HG03045 (cell line): Measurements from ENCODE around the gene VPREB3.
A peak's percentile ranks its signal among the peaks of the same experiment; 100 is the strongest.

ENCODE experiments used
- ATAC-seq: cut with Tn5 transposase; IDR thresholded peaks from one replicate; pipeline ENCODE4 v1.9.1; 2021; ENCODE audit warnings: mild to moderate bottlenecking, moderate library complexity; ENCODE audit not compliant: unreplicated experiment

Gene VPREB3

GRCh38 chr22:23767673-23768548 is 13.7 kb upstream of the VPREB3 start, which contains the start of gene CHCHD10:
CHCHD10 (minus strand) TSS chr22:23767972; CDS start chr22:23767874, 98 bp downstream.
- ATAC-seq: peak; percentile 54

GRCh38 chr22:23767303-23767672 is 13.1 kb upstream of the VPREB3 start:
- no peak for ATAC-seq

- ATAC-seq: no peak
Observed at GRCh38 chr22:23764899-23765881, 11.0 kb upstream of the VPREB3 start.

- ATAC-seq: no peak
Observed at GRCh38 chr22:23763954-23764353, 9.7 kb upstream of the VPREB3 start.

DNA sequence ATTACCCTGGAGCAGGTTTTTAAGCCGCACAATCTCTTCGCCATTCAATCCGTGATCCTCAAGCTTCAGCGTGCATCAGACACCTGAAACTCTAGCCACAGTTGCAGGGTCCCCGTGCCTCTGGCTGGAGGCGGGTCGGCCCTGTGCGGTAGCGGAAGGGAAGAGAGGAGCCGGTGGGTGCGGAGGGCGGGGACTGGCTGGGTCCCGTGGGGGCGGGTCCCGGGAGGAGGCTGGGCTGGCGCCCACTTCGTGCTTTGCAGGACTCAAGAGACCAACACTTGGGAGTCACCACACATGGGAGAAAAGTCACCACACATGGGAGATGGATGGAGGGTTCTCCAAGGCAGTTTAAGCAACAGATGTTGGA is 9.3 kb upstream of the VPREB3 start:
- ATAC-seq: no peak

GRCh38 chr22:23762842-23763578 is 8.8 kb upstream of the VPREB3 start, which contains the start of gene C22orf15:
C22orf15 (plus strand) TSS chr22:23762990; CDS start chr22:23763307, 317 bp downstream.
- no peak for ATAC-seq

GRCh38 chr22:23760056-23760455 is 5.8 kb upstream of the VPREB3 start:
- no peak for ATAC-seq

GRCh38 chr22:23759566-23759965 is 5.3 kb upstream of the VPREB3 start:
- ATAC-seq: no peak

GRCh38 chr22:23756891-23757290 is 2.7 kb upstream of the VPREB3 start:
- no peak for ATAC-seq

DNA sequence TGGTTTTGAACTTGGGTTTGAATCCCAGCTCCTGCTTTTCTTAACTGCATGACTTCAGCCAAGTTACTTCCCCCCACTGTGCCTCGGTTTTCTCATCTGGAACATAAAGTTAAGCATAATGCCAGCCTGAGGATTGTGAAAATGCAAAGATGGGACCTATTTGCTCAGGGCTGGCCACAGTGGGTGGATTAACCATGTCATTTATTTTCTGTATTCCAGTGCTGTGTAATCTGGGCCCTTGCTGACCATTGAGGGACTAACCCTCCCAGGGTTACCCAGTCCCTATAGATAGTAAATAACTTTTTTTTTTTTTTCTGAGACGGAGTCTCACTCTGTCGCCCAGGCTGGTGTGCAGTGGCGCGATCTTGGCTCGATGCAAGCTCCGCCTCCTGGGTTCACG is 1.5 kb upstream of the VPREB3 start:
- ATAC-seq: no peak

DNA sequence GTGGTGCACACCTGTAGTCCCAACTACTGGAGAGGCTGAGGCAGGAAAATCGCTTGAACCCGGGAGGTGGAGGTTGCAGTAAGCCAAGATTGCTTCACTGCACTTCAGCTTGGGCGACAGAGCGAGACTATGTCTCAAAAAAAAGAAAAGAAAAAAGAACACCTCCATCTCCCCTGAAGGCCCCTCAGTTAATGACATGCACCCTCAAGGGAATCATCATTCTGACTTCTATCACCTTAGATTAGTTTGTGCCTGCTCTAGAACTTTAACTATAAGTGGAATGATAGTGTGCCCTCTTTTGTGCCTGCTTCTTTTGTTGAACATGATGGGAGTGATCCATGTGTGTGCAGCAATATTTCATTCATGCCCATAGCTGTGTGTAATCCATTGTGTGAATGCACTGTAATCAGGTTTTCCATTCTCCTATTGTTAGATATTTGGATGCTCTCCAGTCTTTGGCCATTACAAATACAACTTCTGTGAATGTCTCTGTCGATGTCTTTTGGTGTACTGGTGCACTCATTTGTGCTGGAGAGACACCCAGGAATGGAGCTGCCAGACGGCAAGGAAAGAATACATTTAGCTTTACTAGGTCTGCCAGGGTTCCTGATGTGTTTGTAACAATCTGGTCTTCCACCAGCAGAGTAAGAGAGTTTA is 883 bp upstream of the VPREB3 start:
- ATAC-seq: no peak

DNA sequence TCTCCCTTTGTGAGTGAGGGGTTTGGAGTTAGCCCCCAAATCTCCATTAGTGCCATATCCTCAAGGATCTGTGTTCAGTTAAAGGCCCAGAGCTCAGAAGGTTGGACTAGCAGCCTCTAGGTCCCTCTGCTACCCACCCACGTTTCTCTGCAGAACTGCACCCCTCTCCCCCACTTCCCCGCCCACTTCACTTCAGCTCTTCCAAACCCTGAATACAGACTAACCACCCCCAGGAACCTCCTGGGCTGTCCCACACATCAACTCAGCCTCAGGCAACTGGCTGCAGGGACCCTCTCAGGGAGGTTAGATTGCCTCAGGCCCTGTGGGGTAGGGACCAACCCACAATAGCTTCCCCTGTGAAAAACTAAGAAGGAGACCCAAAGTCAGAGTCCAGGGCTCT is 840 bp downstream of the VPREB3 start:
- no peak for ATAC-seq

- ATAC-seq: no peak
Observed at GRCh38 chr22:23752750-23753149, 1.5 kb downstream of the VPREB3 start.

- no peak for ATAC-seq
Observed at GRCh38 chr22:23752090-23752691, 2.0 kb downstream of the VPREB3 start.

GRCh38 chr22:23751441-23751996 is 2.7 kb downstream of the VPREB3 start:
- peak; percentile 18 for ATAC-seq

- ATAC-seq: peak; percentile 86
Observed at GRCh38 chr22:23750714-23751440, 3.3 kb downstream of the VPREB3 start, which contains the start of gene ZNF70. ZNF70 (minus strand) TSS chr22:23751112; CDS start chr22:23745140, 5,972 bp downstream.

DNA sequence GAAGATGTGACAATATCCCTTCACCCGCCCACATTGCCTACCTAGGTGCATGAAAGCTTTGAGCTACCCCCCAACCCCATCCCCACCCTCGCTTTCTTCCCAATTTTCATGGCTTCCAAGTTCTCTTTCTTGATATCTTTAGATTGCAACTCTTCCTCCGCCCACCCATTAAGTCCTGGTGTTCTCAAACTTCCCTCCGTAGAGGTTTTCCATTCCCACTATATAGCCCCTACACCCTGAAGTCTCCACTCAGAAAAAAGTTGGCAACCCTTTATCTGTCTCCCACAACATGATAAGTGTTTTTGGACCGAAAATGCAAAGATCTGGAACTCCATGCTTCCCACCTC is 3.9 kb downstream of the VPREB3 start:
- ATAC-seq: no peak

DNA sequence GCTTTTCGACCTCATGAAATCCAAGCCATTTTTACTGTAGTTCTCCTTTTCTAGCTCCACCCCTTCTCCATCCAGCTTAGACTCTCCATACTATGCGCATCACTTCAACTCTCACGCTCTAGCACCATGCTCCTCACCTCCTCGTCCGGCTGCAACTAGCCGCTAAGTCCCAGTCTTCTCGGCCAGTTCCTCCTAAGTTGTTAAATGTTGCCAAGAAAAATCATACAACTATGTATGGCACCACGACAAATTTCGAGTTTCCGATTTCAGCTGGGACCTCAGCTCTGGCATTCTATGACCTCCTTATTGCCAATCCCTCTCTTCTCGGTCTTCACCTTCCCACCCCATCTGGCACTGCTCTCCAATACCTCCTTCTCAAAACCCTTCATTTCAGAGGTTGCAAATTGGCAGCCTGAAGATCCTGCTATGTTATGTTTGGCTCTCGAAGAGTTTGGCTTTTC is 4.4 kb downstream of the VPREB3 start:
- ATAC-seq: no peak

- no peak for ATAC-seq
Observed at GRCh38 chr22:23745791-23746190, 8.4 kb downstream of the VPREB3 start.
